H1 (cell line): ENCODE data around the gene ZNF777.

Experiments
- CHD1 ChIP-seq: IDR thresholded peaks from 2 replicates; pipeline ENCODE4 v1.6.1; 2012; ENCODE audit warnings: low read depth, low read length, improper control_type of control experiment
- CREB1 ChIP-seq: IDR thresholded peaks from 2 replicates; pipeline ENCODE4 v1.6.1; 2012; ENCODE audit warnings: inconsistent platforms
- EZH2 ChIP-seq: fragments of 200-600 bp; sonication (generic); IDR thresholded peaks from 2 replicates; pipeline ENCODE4 v1.7.1; 2012; ENCODE audit warnings: low read depth, mild to moderate bottlenecking, moderate library complexity, low read length, inconsistent platforms; ENCODE audit not compliant: severe bottlenecking
- JUND ChIP-seq: IDR thresholded peaks from 2 replicates; pipeline ENCODE4 v1.6.1; 2011; ENCODE audit warnings: mild to moderate bottlenecking, improper control_type of control experiment, low read length
- MAFK ChIP-seq: IDR thresholded peaks from 2 replicates; pipeline ENCODE4 v1.6.1; 2012; ENCODE audit warnings: low read depth, mild to moderate bottlenecking, improper control_type of control experiment, low read length
- POLR2A ChIP-seq, 2 experiments: IDR thresholded peaks; 1 replicate in 1 of 2; 2 replicates in 1 of 2; pipeline ENCODE4 v1.6.1; 2011; ENCODE audit warnings: low read depth in 2 of 2, low read length in 2 of 2, mild to moderate bottlenecking in 2 of 2; ENCODE audit errors: control extremely low read depth in 1 of 2
- RFX5 ChIP-seq: IDR thresholded peaks from 2 replicates; pipeline ENCODE4 v1.6.1; 2011; ENCODE audit warnings: low read depth, low read length, improper control_type of control experiment, borderline replicate concordance
- TAF7 ChIP-seq: optimal IDR thresholded peaks from 2 replicates; pipeline ENCODE3; 2011; ENCODE audit warnings: low read depth, mild to moderate bottlenecking, inconsistent platforms, low read length, moderate library complexity, borderline replicate concordance
- TF ChIP-seq, protein P1 (sequence below), 3 experiments: IDR thresholded peaks; 1 replicate in 2 of 3; 2 replicates in 1 of 3; pipeline versions ENCODE4 v1.5.1 to v1.6.1; 2011; ENCODE audit warnings: low read length in 3 of 3, mild to moderate bottlenecking in 3 of 3, inconsistent platforms in 2 of 3, low read depth in 1 of 3, moderate library complexity in 1 of 3; ENCODE audit not compliant: insufficient read depth in 1 of 3; ENCODE audit errors: control extremely low read depth in 1 of 3
- TF ChIP-seq, protein P2 (sequence below): IDR thresholded peaks from 2 replicates; pipeline ENCODE4 v1.6.1; 2012; ENCODE audit warnings: inconsistent platforms

DNA sequence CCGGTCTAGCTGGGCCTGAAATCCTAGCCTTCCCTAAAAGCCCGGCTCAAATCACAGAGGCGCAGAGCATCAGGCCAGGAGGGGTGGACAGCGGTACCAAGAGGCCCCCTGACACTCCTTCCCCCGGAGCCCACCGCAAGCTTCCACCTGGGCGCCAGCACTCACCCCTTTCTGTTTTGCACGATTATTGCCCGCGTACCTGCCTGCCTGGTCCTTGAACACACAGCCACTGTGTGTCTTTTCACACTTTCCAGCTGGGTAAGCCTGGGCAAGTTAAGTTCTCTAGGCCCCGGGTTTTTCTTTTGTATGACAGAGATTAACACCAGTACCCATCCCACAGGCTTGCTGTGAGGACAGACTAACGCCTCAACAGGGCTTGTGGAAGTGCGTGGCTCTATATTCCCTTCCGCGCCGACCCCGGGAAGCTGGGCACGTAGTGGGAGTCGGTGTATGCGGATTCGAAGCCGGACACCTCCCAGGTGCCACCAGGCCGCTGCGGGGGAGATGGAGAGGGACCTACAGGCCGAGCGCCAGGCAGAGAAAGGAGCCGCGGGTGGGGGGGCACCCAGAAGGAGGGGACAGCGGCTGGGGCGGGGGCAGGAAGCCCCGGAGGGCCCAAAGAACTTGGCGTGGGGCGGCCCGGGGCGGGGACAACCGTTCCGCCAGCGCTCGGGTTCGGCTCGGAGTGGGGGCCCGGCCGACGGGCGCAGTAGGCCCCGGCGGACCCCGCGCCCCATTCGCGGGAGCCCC lies 36.0 kb upstream of the ZNF777 start:
- TF ChIP-seq, protein P1, sequence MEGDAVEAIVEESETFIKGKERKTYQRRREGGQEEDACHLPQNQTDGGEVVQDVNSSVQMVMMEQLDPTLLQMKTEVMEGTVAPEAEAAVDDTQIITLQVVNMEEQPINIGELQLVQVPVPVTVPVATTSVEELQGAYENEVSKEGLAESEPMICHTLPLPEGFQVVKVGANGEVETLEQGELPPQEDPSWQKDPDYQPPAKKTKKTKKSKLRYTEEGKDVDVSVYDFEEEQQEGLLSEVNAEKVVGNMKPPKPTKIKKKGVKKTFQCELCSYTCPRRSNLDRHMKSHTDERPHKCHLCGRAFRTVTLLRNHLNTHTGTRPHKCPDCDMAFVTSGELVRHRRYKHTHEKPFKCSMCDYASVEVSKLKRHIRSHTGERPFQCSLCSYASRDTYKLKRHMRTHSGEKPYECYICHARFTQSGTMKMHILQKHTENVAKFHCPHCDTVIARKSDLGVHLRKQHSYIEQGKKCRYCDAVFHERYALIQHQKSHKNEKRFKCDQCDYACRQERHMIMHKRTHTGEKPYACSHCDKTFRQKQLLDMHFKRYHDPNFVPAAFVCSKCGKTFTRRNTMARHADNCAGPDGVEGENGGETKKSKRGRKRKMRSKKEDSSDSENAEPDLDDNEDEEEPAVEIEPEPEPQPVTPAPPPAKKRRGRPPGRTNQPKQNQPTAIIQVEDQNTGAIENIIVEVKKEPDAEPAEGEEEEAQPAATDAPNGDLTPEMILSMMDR (IDR thresholded peaks at IDR 0.05; ENCODE audit: control extremely low read depth in 1 of 3, insufficient read depth in 1 of 3, low read depth in 1 of 3, low read length in 3 of 3): no peak
- TF ChIP-seq EZH2 (no peak), CREB1 (no peak), JUND (no peak), MAFK (no peak), POLR2A (IDR thresholded peaks at IDR 0.05; ENCODE audit: control extremely low read depth in 1 of 2, low read depth in 2 of 2, low read length in 2 of 2) (no peak), TAF7 (no peak), RFX5 (no peak), CHD1 (no peak)
- TF ChIP-seq, protein P2, sequence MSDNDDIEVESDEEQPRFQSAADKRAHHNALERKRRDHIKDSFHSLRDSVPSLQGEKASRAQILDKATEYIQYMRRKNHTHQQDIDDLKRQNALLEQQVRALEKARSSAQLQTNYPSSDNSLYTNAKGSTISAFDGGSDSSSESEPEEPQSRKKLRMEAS: no peak
